Neural crest cell (in vitro differentiated cells): ENCODE data around the gene EP400. TPM values are rescaled to one million over a fixed set of nuclear protein-coding genes. Genes with fewer than 3 reads are reported as not detected.

Experiments
- DNase-seq: peaks from one replicate; pipeline ENCODE4 v3.0.0; 2021; ENCODE audit warnings: low read depth, mixed read lengths, low spot score
- H3K27ac Mint-ChIP-seq: one replicate; pipeline ENCODE4 v1.8.0; 2021; ENCODE audit warnings: mild to moderate bottlenecking, mixed read lengths; ENCODE audit not compliant: unreplicated experiment
- H3K27me3 Mint-ChIP-seq: 2 replicates; pipeline ENCODE4 v1.8.0; 2021; ENCODE audit warnings: low read depth, mild to moderate bottlenecking, mixed read lengths
- H3K36me3 Mint-ChIP-seq: 2 replicates; pipeline ENCODE4 v1.8.0; 2021; ENCODE audit warnings: low read depth, mild to moderate bottlenecking, mixed read lengths
- H3K4me1 Mint-ChIP-seq: 2 replicates; pipeline ENCODE4 v1.8.0; 2021; ENCODE audit warnings: mixed read lengths
- H3K4me3 Mint-ChIP-seq: one replicate; pipeline ENCODE4 v1.8.0; 2021; ENCODE audit warnings: mild to moderate bottlenecking, mixed read lengths
- H3K9me3 Mint-ChIP-seq: 2 replicates; pipeline ENCODE4 v1.8.0; 2021; ENCODE audit warnings: mixed read lengths
- CTCF ChIP-seq: fragments of 200-600 bp; sonication (generic); conservative IDR thresholded peaks from 2 replicates; pipeline ENCODE4 v1.5.0; 2021; ENCODE audit warnings: antibody characterized with exemption, mild to moderate bottlenecking
- total RNA-seq: library from RNA; stranded (reverse); gene quantifications from 2 replicates; pipeline ENCODE4 v1.2.1, GENCODE V29; 2021

EP400 gene
- total RNA-seq, 1 donor from 2014 or later, result 73.4 TPM

- no peaks in the 10 kb centered on the region for H3K27me3 Mint-ChIP-seq
- H3K36me3 Mint-ChIP-seq, result peaks cover 9% of the 10 kb centered on the region
- H3K9me3 Mint-ChIP-seq, result no peaks in the 10 kb centered on the region
- TF ChIP-seq CTCF, result peak; percentile 44
- no peak for DNase-seq
- H3K4me3 Mint-ChIP-seq, result no peak overlapping the region
- no peak overlapping the region for H3K27ac Mint-ChIP-seq
- peaks cover 4% of the 10 kb centered on the region for H3K4me1 Mint-ChIP-seq
These were observed 125.4 kb downstream of the EP400 start for GRCh38 chr12:132075026-132075713.

GRCh38 chr12:132075714-132076553 is 126.2 kb downstream of the EP400 start:
- H3K4me3 Mint-ChIP-seq, result no peak overlapping the region
- H3K27ac Mint-ChIP-seq, result peak overlapping the region; percentile 75
- peaks cover 9% of the 10 kb centered on the region for H3K36me3 Mint-ChIP-seq
- no peak for TF ChIP-seq CTCF
- H3K9me3 Mint-ChIP-seq, result no peaks in the 10 kb centered on the region
- no peak for DNase-seq
- H3K27me3 Mint-ChIP-seq, result no peaks in the 10 kb centered on the region
- peaks cover 4% of the 10 kb centered on the region for H3K4me1 Mint-ChIP-seq

GRCh38 chr12:132076711-132077110 is 127.0 kb downstream of the EP400 start:
- no peak for TF ChIP-seq CTCF

GRCh38 chr12:132077322-132078100 is 127.8 kb downstream of the EP400 start:
- no peak for DNase-seq
- Mint-ChIP-seq H3K27ac (no peak overlapping the region), H3K27me3 (peaks cover 3% of the 10 kb centered on the region), H3K36me3 (peaks cover 9% of the 10 kb centered on the region), H3K4me3 (no peak overlapping the region), H3K4me1 (peaks cover 4% of the 10 kb centered on the region), H3K9me3 (no peaks in the 10 kb centered on the region)
- TF ChIP-seq CTCF, result no peak

More at GRCh38 chr12:132076711-132077110, 127.0 kb downstream of the EP400 start:
- no peak overlapping the region for H3K27ac Mint-ChIP-seq
- H3K9me3 Mint-ChIP-seq, result no peaks in the 10 kb centered on the region
- peaks cover 9% of the 10 kb centered on the region for H3K36me3 Mint-ChIP-seq
- no peak overlapping the region for H3K4me3 Mint-ChIP-seq
- peaks cover 4% of the 10 kb centered on the region for H3K4me1 Mint-ChIP-seq
- DNase-seq, result no peak
- H3K27me3 Mint-ChIP-seq, result no peaks in the 10 kb centered on the region

GRCh38 chr12:132078190-132078589 is 128.4 kb downstream of the EP400 start:
- Mint-ChIP-seq H3K27ac (no peak overlapping the region), H3K27me3 (peaks cover 3% of the 10 kb centered on the region), H3K36me3 (peaks cover 9% of the 10 kb centered on the region), H3K9me3 (no peaks in the 10 kb centered on the region), H3K4me1 (peaks cover 4% of the 10 kb centered on the region), H3K4me3 (no peak overlapping the region)
- no peak for TF ChIP-seq CTCF
- no peak for DNase-seq
